Ishikawa (cell line): Measurements from ENCODE around the gene KCNJ15.

ENCODE experiments used
- CEBPB ChIP-seq: IDR thresholded peaks from 2 replicates; pipeline ENCODE4 v1.6.1; 2012
- CREB1 ChIP-seq: IDR thresholded peaks from 2 replicates; pipeline ENCODE4 v1.6.1; 2012; ENCODE audit warnings: low read depth
- EGR1 ChIP-seq: IDR thresholded peaks from 2 replicates; pipeline ENCODE4 v1.6.1; 2012
- EP300 ChIP-seq: IDR thresholded peaks from 2 replicates; pipeline ENCODE4 v1.6.1; 2012; ENCODE audit warnings: borderline replicate concordance
- FOXM1 ChIP-seq: IDR thresholded peaks from 2 replicates; pipeline ENCODE4 v1.6.1; 2012; ENCODE audit warnings: low read depth, borderline replicate concordance
- NFIC ChIP-seq: IDR thresholded peaks from 2 replicates; pipeline ENCODE4 v1.6.1; 2012
- RAD21 ChIP-seq: IDR thresholded peaks from 2 replicates; pipeline ENCODE4 v1.6.1; 2012; ENCODE audit warnings: low read depth
- TAF1 ChIP-seq: IDR thresholded peaks from 2 replicates; pipeline ENCODE4 v1.6.1; 2012; ENCODE audit warnings: low read depth, mild to moderate bottlenecking
- TCF12 ChIP-seq: IDR thresholded peaks from 2 replicates; pipeline ENCODE4 v1.6.1; 2012; ENCODE audit warnings: low read depth
- TEAD4 ChIP-seq: IDR thresholded peaks from 2 replicates; pipeline ENCODE4 v1.6.1; 2012
- YY1 ChIP-seq: IDR thresholded peaks from 2 replicates; pipeline ENCODE4 v1.6.1; 2012; ENCODE audit warnings: low read depth
- ZBTB7A ChIP-seq: IDR thresholded peaks from 2 replicates; pipeline ENCODE4 v1.6.1; 2012; ENCODE audit warnings: low read depth
- TF ChIP-seq, protein P1 (sequence below): IDR thresholded peaks from 2 replicates; pipeline ENCODE4 v1.6.1; 2012
- TF ChIP-seq, protein P2 (sequence below): IDR thresholded peaks from 2 replicates; pipeline ENCODE4 v1.6.1; 2012
- TF ChIP-seq, protein P3 (sequence below): IDR thresholded peaks from 2 replicates; pipeline ENCODE4 v1.6.1; 2012; ENCODE audit warnings: low read depth, mild to moderate bottlenecking

The KCNJ15 gene

GRCh38 chr21:38255571-38256117 lies 1.1 kb upstream of the KCNJ15 start:
- TF ChIP-seq TAF1 (no peak), NFIC (no peak), EP300 (no peak), CREB1 (no peak), RAD21 (no peak), ZBTB7A (no peak), YY1 (no peak), CEBPB (no peak), TCF12 (no peak), EGR1 (no peak), FOXM1 (no peak), TEAD4 (no peak)
- TF ChIP-seq, protein P1, sequence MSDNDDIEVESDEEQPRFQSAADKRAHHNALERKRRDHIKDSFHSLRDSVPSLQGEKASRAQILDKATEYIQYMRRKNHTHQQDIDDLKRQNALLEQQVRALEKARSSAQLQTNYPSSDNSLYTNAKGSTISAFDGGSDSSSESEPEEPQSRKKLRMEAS = no peak
- TF ChIP-seq, protein P2, sequence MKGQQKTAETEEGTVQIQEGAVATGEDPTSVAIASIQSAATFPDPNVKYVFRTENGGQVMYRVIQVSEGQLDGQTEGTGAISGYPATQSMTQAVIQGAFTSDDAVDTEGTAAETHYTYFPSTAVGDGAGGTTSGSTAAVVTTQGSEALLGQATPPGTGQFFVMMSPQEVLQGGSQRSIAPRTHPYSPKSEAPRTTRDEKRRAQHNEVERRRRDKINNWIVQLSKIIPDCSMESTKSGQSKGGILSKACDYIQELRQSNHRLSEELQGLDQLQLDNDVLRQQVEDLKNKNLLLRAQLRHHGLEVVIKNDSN = no peak
- TF ChIP-seq, protein P3, sequence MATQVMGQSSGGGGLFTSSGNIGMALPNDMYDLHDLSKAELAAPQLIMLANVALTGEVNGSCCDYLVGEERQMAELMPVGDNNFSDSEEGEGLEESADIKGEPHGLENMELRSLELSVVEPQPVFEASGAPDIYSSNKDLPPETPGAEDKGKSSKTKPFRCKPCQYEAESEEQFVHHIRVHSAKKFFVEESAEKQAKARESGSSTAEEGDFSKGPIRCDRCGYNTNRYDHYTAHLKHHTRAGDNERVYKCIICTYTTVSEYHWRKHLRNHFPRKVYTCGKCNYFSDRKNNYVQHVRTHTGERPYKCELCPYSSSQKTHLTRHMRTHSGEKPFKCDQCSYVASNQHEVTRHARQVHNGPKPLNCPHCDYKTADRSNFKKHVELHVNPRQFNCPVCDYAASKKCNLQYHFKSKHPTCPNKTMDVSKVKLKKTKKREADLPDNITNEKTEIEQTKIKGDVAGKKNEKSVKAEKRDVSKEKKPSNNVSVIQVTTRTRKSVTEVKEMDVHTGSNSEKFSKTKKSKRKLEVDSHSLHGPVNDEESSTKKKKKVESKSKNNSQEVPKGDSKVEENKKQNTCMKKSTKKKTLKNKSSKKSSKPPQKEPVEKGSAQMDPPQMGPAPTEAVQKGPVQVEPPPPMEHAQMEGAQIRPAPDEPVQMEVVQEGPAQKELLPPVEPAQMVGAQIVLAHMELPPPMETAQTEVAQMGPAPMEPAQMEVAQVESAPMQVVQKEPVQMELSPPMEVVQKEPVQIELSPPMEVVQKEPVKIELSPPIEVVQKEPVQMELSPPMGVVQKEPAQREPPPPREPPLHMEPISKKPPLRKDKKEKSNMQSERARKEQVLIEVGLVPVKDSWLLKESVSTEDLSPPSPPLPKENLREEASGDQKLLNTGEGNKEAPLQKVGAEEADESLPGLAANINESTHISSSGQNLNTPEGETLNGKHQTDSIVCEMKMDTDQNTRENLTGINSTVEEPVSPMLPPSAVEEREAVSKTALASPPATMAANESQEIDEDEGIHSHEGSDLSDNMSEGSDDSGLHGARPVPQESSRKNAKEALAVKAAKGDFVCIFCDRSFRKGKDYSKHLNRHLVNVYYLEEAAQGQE = no peak

GRCh38 chr21:38257667-38258066 lies 876 bp downstream of the KCNJ15 start:
- no peak for TF ChIP-seq EGR1
- no peak for TF ChIP-seq TAF1
- TF ChIP-seq RAD21 = no peak

DNA sequence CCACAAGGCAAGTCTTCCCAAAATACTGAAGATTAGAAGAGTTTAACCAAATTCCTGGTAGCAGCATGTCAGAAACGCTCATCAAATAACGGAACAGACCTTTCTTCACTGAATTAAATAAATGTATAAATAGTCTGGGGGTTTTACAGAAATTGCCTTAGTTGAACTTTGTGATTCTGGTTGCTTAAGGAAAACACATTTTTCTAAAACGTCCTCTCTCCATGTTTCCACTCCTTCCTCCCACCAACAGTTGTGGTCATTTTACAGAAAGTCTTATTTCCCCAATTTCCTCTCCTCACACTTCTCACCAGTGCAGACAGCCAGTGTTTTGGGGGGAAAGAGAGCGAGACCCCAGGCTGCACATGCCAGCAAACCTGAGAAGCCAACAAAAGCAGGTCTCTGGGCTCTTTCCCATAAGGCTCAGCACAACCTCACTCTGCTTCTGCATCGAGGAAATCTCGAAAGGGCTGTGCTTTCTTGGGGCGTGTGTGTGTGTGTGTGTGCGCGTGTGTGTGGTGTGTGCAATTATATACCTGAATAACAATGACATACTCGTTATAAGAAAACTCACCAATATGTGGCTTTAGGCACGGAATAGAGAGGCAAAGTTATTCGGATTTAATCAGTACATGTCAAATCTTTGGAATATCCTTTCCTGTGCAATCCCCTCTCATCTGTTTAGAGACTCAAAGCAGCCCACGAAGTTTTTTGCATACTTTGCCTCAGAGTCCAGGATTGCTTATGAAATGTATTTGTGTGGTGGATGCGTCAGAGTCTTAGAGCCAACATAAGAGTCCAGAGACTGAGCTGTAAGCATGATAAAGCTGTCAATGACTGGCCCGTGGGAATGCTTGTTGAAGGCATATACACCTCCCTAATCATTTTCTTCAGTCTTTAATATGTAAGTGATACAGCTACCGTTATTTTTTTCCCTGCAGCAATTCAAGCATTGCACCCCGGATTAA lies 2.0 kb downstream of the KCNJ15 start:
- TF ChIP-seq, protein P1 = no peak
- TF ChIP-seq FOXM1 = no peak
- TF ChIP-seq EGR1 = no peak
- TF ChIP-seq CEBPB = no peak
- TF ChIP-seq, protein P2 = no peak
- no peak for TF ChIP-seq TAF1

DNA sequence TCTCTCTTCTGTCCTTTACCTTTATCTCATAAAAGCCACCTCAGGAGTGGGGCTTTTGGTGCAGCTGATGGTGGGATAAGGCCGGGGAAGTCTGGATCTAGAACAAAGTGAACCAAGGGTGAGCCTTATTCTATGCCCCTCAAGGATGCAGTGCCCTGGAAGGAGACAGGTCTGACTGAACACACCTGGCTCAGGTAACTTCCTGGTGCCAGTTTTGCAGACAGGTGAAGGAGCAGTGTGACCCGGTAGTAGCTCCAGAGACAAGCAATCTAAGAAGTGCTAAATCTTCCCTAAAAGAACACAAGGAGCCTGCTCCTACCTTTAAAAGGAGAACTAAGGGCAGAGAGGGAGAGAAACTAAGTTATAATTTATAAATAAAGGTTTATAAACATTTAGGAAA lies 2.9 kb downstream of the KCNJ15 start:
- no peak for TF ChIP-seq TCF12
- TF ChIP-seq TEAD4 = no peak
- TF ChIP-seq, protein P2 = no peak
- no peak for TF ChIP-seq EGR1
- no peak for TF ChIP-seq TAF1
- TF ChIP-seq YY1 = no peak
- TF ChIP-seq, protein P1 = no peak
- no peak for TF ChIP-seq CEBPB
- TF ChIP-seq, protein P3 = no peak
- no peak for TF ChIP-seq CREB1
- no peak for TF ChIP-seq RAD21
- no peak for TF ChIP-seq FOXM1
- no peak for TF ChIP-seq EP300
- TF ChIP-seq NFIC = no peak
- no peak for TF ChIP-seq ZBTB7A

GRCh38 chr21:38260426-38260825 lies 3.6 kb downstream of the KCNJ15 start:
- no peak for TF ChIP-seq TAF1
- TF ChIP-seq FOXM1 = no peak
- no peak for TF ChIP-seq TEAD4
- no peak for TF ChIP-seq CEBPB
- TF ChIP-seq CREB1 = no peak
- no peak for TF ChIP-seq EGR1
- no peak for TF ChIP-seq YY1
- no peak for TF ChIP-seq TCF12
- TF ChIP-seq RAD21 = no peak
- TF ChIP-seq, protein P3 = no peak
- no peak for TF ChIP-seq NFIC
